Fibroblast of the conjunctiva (primary cell): Measurements from ENCODE around the gene SPECC1.
"Not testable (repeated sequence)": the region's sequence is repeated elsewhere in the genome, so short reads cannot be mapped to it uniquely, and the experiment has no call there.

ENCODE experiments used
- DNase-seq: peaks from one replicate; pipeline ENCODE4 v3.0.0-alpha.2; 2010; ENCODE audit warnings: low read depth

Gene SPECC1

DNA sequence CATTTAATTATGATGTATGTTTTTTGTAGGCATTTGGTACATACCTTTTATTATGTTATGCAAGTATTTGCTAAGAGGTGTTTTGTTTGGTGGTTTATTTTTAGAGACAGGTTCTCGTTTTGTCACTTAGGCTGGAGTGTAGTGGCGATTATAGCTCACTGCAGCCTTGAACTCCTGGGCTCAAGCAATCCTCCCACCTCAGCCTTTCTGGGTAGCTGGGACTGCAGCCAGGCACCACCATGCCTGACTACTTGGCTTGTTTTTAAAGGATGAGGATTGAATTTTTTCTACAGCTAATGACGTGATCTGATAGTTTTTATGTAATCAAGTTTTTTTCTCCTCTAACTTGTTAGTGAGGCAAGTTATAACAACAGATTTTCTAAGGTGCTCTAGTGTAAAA lies 199.6 kb downstream of the SPECC1 start:
- no peak for DNase-seq

- DNase-seq = no peak
These were observed 201.0 kb downstream of the SPECC1 start for GRCh38 chr17:20210180-20210579.

DNA sequence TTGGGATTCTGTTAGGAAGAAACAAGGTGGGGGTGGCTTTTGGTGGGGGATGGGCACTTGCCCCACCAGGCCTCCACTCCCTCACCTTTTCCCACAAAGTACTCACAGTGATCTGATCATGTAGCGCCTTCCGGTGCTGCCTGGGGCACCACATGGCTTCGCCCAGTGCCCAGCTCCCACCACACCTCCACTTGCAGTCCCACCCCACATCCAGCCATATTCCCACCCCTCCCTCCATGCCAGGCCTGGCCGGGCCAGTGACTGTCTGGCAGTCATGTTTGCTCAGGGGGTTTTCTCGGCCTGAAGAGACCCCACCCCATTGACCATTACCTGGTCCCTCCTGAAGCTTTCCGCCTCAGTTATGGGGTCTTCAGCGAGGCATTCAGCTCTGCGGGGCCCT lies 201.5 kb downstream of the SPECC1 start:
- DNase-seq = no peak

GRCh38 chr17:20211246-20211645 lies 202.1 kb downstream of the SPECC1 start:
- no peak for DNase-seq

DNA sequence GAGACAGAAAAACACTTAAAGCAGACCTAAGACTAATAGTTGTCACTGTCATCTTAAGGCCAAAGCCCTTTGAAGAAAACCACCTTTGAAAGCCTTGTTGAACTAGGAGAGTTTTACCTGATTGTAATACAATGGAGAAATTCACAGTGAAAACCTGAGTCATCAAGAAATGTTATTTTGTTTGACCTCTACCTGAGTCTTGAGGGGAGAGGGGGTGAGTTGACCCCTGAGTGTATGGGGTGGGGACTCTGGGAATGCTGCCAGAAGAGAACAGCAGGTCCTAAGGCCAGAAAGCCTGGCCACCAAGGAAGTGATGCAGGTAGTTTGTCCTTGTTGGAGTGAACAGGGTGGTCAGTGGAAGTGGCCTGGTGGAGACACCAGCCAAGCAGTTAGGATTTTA lies 204.3 kb downstream of the SPECC1 start:
- DNase-seq = no peak

GRCh38 chr17:20214794-20215193 lies 205.6 kb downstream of the SPECC1 start:
- no peak for DNase-seq

DNA sequence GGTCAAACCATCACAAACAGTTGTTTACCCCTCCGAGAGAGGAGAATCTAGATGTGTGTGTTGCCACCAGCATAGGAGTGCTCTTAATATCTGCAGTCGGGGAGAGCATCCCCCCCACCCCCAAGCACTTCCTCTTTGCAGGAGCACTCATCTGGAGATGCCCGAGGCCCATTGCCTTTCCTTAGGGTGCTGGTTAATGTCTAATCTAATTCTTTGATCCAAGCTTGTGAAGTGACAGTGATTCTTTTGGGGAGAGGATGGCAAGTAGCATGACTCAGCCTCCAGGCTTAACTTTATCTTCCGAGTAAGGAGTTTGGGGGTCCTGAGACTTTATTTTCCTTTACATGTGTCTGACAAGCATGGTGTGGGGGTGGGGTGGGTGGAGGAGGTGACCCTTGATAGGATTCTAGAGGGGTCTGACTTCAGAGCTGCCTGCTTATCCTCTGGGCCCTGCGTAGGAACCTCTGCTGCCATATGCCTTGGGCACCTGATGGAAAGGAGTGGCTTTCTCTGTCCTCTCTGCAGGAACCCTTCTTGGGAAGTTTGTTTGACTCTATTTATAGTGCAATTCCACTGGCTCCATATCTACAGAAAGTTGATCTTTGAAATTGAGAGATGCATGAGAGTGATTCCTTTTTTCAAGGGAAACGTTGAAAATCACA lies 207.1 kb downstream of the SPECC1 start:
- DNase-seq = no peak

- DNase-seq = no peak
These were observed 207.7 kb downstream of the SPECC1 start for GRCh38 chr17:20216853-20217252.

DNA sequence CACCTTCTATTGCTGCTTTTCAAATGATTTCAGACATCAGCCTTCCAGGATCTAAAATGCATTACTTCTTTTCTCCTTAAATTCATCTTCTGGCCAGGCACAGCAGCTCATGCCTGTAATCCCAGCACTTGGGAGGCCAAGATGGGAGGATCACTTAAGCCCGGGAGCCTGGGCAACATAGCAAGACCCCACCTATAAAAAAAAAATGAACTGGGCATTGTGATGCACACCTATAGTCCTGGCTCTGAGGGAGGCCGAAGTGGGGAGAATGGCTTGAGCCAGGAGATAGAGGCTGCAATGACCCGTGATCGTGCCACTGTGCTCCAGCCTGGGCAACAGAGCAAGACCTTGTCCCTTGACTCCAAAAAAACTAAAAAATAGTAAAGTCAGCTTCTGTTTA lies 208.5 kb downstream of the SPECC1 start:
- DNase-seq = no peak

GRCh38 chr17:20218272-20218671 lies 209.1 kb downstream of the SPECC1 start:
- no peak for DNase-seq

GRCh38 chr17:20223808-20224328 lies 214.7 kb downstream of the SPECC1 start:
- no peak for DNase-seq

DNA sequence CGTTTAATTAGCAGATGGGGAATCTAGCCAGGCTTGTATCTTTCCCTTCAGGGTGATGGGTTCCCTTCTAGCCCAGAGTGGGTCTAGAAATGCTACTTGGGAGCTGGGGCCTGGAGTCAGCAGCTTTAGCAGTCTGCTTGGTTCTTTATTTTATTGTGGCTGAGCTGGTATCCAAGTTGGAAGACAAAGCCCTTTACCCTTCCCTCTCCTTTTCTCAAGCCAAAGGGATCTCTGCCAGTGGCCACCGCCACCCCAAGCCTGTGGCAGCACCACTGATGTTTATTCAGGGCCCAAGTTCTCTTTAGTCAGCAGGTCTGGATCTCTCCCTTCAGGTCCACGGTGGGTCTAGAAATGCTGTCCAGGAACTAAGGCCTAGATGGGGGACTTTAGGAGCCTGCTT lies 215.2 kb downstream of the SPECC1 start:
- no peak for DNase-seq

DNA sequence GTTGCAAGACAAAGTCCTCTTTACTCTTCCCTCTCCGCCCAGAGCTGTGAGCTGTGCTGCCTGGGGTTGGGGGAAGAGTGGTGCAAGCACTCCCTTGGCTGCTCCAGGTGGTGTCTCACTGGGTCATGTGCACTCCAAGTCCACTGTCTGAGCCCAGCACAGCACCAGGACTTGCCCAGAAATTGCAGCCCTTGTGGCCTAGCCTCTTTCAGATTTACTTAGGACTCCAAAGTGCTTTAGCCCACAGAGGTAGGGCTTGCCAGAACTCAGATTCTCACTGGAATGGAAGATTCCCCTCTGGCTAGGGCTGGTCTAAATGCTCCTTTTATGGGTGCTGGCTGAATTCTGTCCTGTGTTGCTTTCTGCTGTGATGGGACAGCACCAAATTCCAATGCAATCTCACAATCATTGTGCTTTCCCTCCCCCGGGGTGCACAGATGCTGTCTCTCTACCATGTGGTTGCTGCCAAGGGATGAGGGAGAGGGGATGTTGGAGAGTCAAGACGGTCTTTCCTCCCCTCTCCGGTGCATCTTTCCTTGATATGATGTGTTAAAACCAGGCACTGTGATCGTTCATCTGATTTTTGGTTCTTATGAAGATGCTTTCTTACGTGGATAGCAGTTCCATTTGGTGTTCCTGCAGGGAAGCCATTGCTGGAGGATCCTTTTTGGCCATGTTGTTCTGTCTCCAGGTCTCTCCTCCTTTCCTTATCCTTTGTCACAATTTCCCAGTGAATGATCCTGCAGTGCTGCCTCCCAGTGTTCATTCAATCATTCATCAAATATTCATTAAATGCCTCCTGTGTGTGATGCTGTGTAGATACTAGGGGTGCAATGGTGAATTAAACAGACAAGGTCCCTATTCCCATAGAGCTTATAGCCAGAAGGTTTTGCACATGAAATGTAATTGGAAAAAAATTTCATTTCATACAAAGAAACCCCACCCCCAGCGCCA lies 216.3 kb downstream of the SPECC1 start:
- no peak for DNase-seq

- DNase-seq = peak; percentile 57
These were observed 217.8 kb downstream of the SPECC1 start for GRCh38 chr17:20226814-20227482.

DNA sequence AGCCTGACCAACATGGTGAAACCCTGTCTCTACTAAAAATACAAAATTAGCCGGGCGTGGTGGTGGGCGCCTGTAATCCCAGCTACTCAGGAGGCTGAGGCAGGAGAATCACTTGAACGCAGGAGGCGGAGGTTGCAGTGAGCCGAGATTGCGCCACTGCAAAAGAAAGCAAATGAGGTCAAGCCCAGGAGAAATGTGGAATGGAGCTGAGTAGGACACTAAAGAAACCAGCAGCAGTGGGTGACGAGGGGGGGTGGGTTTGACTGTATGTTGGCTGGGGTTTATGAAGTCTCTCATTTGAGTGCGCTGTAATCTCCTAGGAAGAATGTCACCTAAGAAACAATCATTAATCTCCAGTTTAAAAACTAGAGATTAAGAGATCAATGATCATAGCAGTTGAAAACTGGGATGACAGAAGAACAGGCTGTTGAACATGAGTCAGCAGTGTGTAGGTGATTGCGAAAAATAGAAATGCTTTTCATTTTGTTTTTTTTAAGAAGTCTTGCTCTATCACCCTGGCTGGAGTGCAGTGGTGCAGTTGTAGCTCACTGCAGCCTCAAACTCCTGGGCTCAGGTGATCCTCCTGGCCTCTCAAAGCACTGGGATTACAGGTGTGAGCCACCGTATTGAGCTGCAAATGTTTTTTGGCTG lies 218.7 kb downstream of the SPECC1 start:
- DNase-seq = not testable (repeated sequence)

DNA sequence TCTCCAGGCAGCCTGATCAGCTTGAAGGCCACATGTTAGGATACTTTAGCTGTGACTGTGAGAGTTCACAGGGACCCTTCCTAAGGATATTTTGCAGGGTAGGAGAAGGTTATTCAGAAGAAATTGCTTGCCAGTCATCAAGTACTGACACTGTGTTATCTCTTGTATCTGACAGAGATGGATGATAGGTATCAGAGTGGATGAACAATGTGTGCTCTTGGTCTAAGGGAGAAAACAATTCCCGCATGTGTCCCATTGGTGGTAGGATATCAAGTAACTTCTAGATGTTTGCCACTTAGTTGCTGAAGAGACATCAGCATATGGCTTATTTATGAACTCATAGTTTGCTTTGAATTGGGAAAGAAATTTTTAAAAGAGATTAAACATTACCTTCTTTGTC lies 219.3 kb downstream of the SPECC1 start:
- DNase-seq = no peak

- no peak for DNase-seq
These were observed 219.7 kb downstream of the SPECC1 start for GRCh38 chr17:20228860-20229259.

GRCh38 chr17:20230924-20231323 lies 221.8 kb downstream of the SPECC1 start:
- DNase-seq = no peak

GRCh38 chr17:20232611-20233010 lies 223.5 kb downstream of the SPECC1 start:
- no peak for DNase-seq

DNA sequence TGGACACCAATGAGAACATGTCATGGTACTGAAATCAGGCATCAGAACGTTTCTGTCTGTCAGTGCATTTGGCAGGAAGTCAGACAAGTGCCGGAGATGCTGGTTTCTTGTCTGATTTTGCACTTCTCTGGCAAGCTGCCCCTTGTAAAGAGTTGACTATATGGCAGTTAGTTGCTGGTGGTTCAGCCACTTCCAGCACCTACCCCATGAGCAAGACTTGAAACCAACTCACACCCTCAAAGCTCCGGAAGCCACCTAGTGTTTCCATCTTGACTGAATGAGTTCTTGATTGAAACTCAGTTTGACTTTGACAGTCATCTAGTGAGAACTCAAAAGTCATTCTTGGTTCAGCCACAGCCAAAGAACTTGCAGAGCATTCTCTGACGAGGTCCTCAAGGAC lies 225.1 kb downstream of the SPECC1 start:
- no peak for DNase-seq

DNA sequence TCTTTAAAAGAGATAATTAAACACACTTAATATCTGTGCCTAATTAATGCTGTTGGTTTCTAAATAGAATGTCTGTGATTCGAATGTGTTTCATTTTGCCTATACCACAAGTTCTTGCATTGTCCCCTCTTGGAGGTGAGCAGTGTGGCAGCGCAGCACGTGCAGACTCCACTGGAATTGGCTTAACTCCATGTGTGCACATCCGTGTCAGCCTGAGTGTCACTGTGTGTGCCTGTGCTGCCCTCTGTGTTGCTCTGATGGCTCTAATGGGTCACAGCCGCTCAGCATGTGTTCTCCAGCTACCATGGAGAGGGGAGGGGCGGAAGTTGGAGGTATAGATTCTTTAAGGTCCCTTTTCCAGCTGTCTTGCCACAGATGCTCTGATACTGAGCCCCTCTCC lies 226.6 kb downstream of the SPECC1 start:
- DNase-seq = no peak

DNA sequence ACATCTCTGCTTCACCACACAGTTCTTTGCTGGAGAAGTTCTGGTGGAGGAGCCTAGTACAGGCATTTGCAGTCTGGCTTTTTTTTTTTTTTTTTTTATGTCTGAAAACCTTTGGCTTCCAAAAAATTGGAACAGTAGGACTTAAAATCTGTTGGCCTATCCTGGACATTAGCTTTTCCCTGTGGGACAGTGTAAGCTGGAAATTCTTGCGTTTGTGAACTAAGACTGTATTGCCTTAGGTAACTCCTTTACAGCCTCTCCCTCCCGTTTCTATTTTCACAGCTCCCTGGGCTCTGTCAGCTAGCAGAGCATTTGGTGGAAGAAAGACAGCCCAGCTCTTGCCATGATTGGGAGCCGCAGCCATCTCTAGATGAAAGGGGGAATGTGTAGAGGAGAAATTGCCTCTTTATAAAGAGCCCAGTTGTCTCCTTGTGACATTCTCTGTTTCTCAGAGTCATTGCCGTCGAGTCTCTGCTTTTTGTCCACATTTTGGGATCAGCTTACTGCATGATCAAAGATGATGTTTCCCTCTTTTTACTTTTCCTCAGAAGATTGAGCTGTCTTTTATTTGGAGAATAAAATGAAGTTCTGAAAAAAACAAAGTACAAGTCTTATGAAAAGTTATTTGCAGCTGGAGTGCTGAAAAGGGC lies 227.5 kb downstream of the SPECC1 start:
- no peak for DNase-seq
